Stimulated activated CD8-positive, alpha-beta memory T cell treated with anti-CD3 and anti-CD28 coated beads, Interleukin-7, amount 100 ng/mL, for 4 hours (primary cell): Measurements from ENCODE around the gene ZBTB20.

Experiments
- DNase-seq, 2 donors: peaks; one replicate each; pipeline ENCODE4 v3.0.0-alpha.2; 2020; ENCODE audit warnings: low read depth in 2 of 2

ZBTB20 gene

GRCh38 chr3:115021061-115021460 lies 126.0 kb downstream of the ZBTB20 start:
- DNase-seq = no peak

GRCh38 chr3:115019900-115020299 lies 127.2 kb downstream of the ZBTB20 start:
- no peak for DNase-seq

- no peak for DNase-seq
These were observed 128.4 kb downstream of the ZBTB20 start for GRCh38 chr3:115018694-115019093.

GRCh38 chr3:115007966-115008365 lies 139.1 kb downstream of the ZBTB20 start:
- DNase-seq = no peak

- no peak for DNase-seq
These were observed 142.6 kb downstream of the ZBTB20 start for GRCh38 chr3:115004201-115005140.

GRCh38 chr3:114998971-114999579 lies 148.0 kb downstream of the ZBTB20 start:
- no peak for DNase-seq

GRCh38 chr3:114994554-114995341 lies 152.3 kb downstream of the ZBTB20 start:
- no peak for DNase-seq

GRCh38 chr3:114985776-114986175 lies 161.3 kb downstream of the ZBTB20 start:
- DNase-seq = no peak

GRCh38 chr3:114983248-114983647 lies 163.8 kb downstream of the ZBTB20 start:
- no peak for DNase-seq

GRCh38 chr3:114974387-114974786 lies 172.7 kb downstream of the ZBTB20 start:
- no peak for DNase-seq

- no peak for DNase-seq
These were observed 173.6 kb downstream of the ZBTB20 start for GRCh38 chr3:114973536-114973935.

GRCh38 chr3:114967168-114967567 lies 179.9 kb downstream of the ZBTB20 start:
- no peak for DNase-seq

- DNase-seq = no peak
These were observed 184.9 kb downstream of the ZBTB20 start for GRCh38 chr3:114962189-114962588.

GRCh38 chr3:114958930-114959329 lies 188.2 kb downstream of the ZBTB20 start:
- no peak for DNase-seq

GRCh38 chr3:114953800-114954199 lies 193.3 kb downstream of the ZBTB20 start:
- no peak for DNase-seq

- DNase-seq = no peak
These were observed 193.8 kb downstream of the ZBTB20 start for GRCh38 chr3:114953215-114953799.

GRCh38 chr3:114942773-114943172 lies 204.3 kb downstream of the ZBTB20 start:
- no peak for DNase-seq

- no peak for DNase-seq
These were observed 205.3 kb downstream of the ZBTB20 start for GRCh38 chr3:114941626-114942309.

- DNase-seq = no peak
These were observed 207.2 kb downstream of the ZBTB20 start for GRCh38 chr3:114939920-114940319.

GRCh38 chr3:114933407-114933806 lies 213.7 kb downstream of the ZBTB20 start:
- DNase-seq = no peak

GRCh38 chr3:114929971-114930732 lies 216.9 kb downstream of the ZBTB20 start:
- no peak for DNase-seq
